Suprapubic skin (tissue), 4 donors: ENCODE measurements around the gene TRAPPC10.

ENCODE experiments used
- POLR2A ChIP-seq, 2 donors: fragments of 450-650 bp; IDR thresholded peaks; one replicate each; pipeline ENCODE4 v1.6.1; 2017; ENCODE audit warnings: antibody characterized with exemption in 2 of 2, mild to moderate bottlenecking in 2 of 2, moderate library complexity in 2 of 2
- POLR2AphosphoS5 ChIP-seq, 3 donors: sonication (generic); formaldehyde crosslinking; IDR thresholded peaks; one replicate each; pipeline ENCODE4 v1.6.1; 2017; ENCODE audit warnings: antibody characterized with exemption in 3 of 3
- TF ChIP-seq, protein P1 (sequence below), 2 donors: fragments of 200-600 bp in 1 of 2; fragments of 450-650 bp in 1 of 2; sonication (generic) in 1 of 2; IDR thresholded peaks; one replicate each; pipeline ENCODE4 v1.5.1; 2016 to 2019; ENCODE audit warnings: antibody characterized with exemption in 2 of 2, mild to moderate bottlenecking in 1 of 2, moderate library complexity in 1 of 2

DNA sequence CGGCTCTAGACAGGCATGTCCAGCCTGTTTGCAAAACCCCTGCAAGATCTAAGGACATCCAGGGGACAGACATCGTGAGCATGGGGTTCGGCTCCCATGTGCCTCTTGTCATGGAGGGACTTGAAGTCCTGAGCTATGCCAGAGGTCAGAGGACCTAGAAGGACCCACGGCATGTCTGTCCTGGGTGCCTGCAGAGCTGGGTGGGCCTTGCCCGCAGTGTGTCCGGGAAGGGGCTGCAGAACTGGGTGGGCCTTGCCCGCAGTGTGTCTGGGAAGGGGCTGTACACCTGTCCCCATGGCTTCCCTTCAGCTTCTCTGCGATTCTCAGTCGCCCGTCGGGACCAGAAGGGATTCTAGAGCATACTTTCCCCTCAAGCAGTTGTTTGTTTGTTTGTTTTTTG lies 20.0 kb upstream of the TRAPPC10 start:
- TF ChIP-seq POLR2A (IDR thresholded peaks at IDR 0.05) (no peak), POLR2AphosphoS5 (IDR thresholded peaks at IDR 0.05) (no peak)
- TF ChIP-seq, protein P1, sequence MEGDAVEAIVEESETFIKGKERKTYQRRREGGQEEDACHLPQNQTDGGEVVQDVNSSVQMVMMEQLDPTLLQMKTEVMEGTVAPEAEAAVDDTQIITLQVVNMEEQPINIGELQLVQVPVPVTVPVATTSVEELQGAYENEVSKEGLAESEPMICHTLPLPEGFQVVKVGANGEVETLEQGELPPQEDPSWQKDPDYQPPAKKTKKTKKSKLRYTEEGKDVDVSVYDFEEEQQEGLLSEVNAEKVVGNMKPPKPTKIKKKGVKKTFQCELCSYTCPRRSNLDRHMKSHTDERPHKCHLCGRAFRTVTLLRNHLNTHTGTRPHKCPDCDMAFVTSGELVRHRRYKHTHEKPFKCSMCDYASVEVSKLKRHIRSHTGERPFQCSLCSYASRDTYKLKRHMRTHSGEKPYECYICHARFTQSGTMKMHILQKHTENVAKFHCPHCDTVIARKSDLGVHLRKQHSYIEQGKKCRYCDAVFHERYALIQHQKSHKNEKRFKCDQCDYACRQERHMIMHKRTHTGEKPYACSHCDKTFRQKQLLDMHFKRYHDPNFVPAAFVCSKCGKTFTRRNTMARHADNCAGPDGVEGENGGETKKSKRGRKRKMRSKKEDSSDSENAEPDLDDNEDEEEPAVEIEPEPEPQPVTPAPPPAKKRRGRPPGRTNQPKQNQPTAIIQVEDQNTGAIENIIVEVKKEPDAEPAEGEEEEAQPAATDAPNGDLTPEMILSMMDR (IDR thresholded peaks at IDR 0.05), result no peak
